Measurements from ENCODE around the gene PRIM2.

DNA sequence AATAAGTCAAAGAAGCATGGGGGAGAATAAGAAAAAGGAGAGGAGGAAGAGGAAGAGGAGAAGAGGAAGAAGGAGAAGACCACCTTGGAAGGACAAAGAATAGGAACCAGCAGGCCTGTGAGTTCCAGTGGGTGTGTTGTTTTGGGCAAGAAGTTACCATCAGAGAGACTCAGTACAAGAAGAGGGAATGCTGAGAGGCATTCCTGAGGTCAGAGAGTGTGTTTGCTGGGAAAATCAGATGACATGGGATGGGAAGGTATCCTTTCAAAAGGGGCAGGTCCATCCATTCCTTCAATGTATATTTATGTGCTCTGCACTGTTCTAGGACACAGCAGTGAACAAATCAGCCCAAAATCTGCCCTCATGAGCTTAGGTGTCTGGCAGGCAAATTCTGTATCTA is 40.5 kb upstream of the PRIM2 start:
- TF ChIP-seq, protein P1, sequence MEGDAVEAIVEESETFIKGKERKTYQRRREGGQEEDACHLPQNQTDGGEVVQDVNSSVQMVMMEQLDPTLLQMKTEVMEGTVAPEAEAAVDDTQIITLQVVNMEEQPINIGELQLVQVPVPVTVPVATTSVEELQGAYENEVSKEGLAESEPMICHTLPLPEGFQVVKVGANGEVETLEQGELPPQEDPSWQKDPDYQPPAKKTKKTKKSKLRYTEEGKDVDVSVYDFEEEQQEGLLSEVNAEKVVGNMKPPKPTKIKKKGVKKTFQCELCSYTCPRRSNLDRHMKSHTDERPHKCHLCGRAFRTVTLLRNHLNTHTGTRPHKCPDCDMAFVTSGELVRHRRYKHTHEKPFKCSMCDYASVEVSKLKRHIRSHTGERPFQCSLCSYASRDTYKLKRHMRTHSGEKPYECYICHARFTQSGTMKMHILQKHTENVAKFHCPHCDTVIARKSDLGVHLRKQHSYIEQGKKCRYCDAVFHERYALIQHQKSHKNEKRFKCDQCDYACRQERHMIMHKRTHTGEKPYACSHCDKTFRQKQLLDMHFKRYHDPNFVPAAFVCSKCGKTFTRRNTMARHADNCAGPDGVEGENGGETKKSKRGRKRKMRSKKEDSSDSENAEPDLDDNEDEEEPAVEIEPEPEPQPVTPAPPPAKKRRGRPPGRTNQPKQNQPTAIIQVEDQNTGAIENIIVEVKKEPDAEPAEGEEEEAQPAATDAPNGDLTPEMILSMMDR (conservative IDR thresholded peaks at IDR 0.05; ENCODE audit: low read depth in 2 of 2), result no peak
- no peak for TF ChIP-seq EZH2 (IDR thresholded peaks at IDR 0.05; ENCODE audit: low read depth, unreplicated experiment)

All from GM23338 (cell line).